ENCODE measurements around the gene DECR2. TPM values are rescaled to one million over a fixed set of nuclear protein-coding genes. Genes with fewer than 3 reads are reported as not detected.

Gene DECR2
- total and polyA plus RNA-seq, 2 of the 13 experiments (the other 11 are each of a cell fraction or from before 2014, with no cell fraction given) = 36.3 to 44.6 TPM

- TF ChIP-seq GLMP (CRISPR knock-in tag; IDR thresholded peaks at IDR 0.05; ENCODE audit: borderline replicate concordance) = no peak
- peak; percentile 88; the same call in 1 of the 2 replicates for TF ChIP-seq ZBTB33 (CRISPR knock-in tag; IDR thresholded peaks at IDR 0.05)
- TF ChIP-seq LRRFIP1 (CRISPR knock-in tag; conservative IDR thresholded peaks at IDR 0.05) = no peak
- TF ChIP-seq XBP1 (CRISPR knock-in tag; IDR thresholded peaks at IDR 0.05) = no peak
- peak; percentile 75 for TF ChIP-seq ERF (CRISPR knock-in tag; IDR thresholded peaks at IDR 0.05)
- TF ChIP-seq ZC3H13 (CRISPR knock-in tag; IDR thresholded peaks at IDR 0.05) = no peak; the same call in 1 of the 2 replicates
- TF ChIP-seq SRSF9 (IDR thresholded peaks at IDR 0.05; ENCODE audit: borderline replicate concordance, insufficient read depth, low read depth, low read length, poor library complexity, severe bottlenecking) = no peak
- 0 out of 2 replicates have a peak, but pooled peaks have one; percentile 49 for TF ChIP-seq ZKSCAN8 (CRISPR knock-in tag; IDR thresholded peaks at IDR 0.05; ENCODE audit: borderline replicate concordance)
- TF ChIP-seq TAF1 (CRISPR knock-in tag; IDR thresholded peaks at IDR 0.05) = peak; percentile 9; the same call in 1 of the 2 replicates
- TF ChIP-seq ZNF318 (CRISPR knock-in tag; IDR thresholded peaks at IDR 0.05) = no peak; the same call in 1 of the 2 replicates
- no peak for TF ChIP-seq ZNF629 (CRISPR knock-in tag; conservative IDR thresholded peaks at IDR 0.05)
- TF ChIP-seq ZNF691 (CRISPR knock-in tag; IDR thresholded peaks at IDR 0.05; ENCODE audit: borderline replicate concordance, low read depth) = peak; percentile 74
Observed at GRCh38 chr16:361872-362701, 39.6 kb upstream of the DECR2 start (continued).

Measured in HepG2 (cell line).